OCI-LY3 (cell line): ENCODE data around the gene KLHL29.

Experiments
- H2AFZ ChIP-seq: fragments of 200-600, 300-600 bp; shearing (Covaris generic); 2 replicates; pipeline ENCODE4 v1.6.0; 2014; ENCODE audit warnings: antibody characterized with exemption, low read depth, low read length
- H3K27ac ChIP-seq: fragments of 200-600, 300-600 bp; sonication (generic); 2 replicates; pipeline ENCODE4 v1.5.1; 2014; ENCODE audit warnings: mild to moderate bottlenecking, low read length, moderate library complexity, mixed read lengths
- H3K27me3 ChIP-seq: fragments of 200-600, 300-600 bp; sonication (generic); 2 replicates; pipeline ENCODE4 v1.6.1; 2014; ENCODE audit warnings: low read depth, low read length, mixed read lengths
- H3K36me3 ChIP-seq: fragments of 200-600, 300-600 bp; sonication (generic); replicated peaks from 2 replicates; pipeline ENCODE3; 2014; ENCODE audit warnings: low read depth, low read length, mixed read lengths
- H3K4me1 ChIP-seq: fragments of 300-600, 200-600 bp; sonication (generic); 2 replicates; pipeline ENCODE4 v1.6.1; 2014; ENCODE audit warnings: low read length, mixed read lengths
- H3K4me2 ChIP-seq: fragments of 200-600, 300-600 bp; sonication (generic); 2 replicates; pipeline ENCODE4 v1.6.1; 2014; ENCODE audit warnings: low read length, mixed read lengths
- H3K4me3 ChIP-seq: fragments of 300-600, 200-600 bp; sonication (generic); 2 replicates; pipeline ENCODE4 v1.5.1; 2014; ENCODE audit warnings: antibody characterized with exemption, mild to moderate bottlenecking, low read length, moderate library complexity
- H3K79me2 ChIP-seq: fragments of 300-600, 200-600 bp; shearing (Covaris generic); 2 replicates; pipeline ENCODE4 v1.6.1; 2014; ENCODE audit warnings: mild to moderate bottlenecking, low read length, mixed read lengths
- H3K9ac ChIP-seq: fragments of 300-600, 200-600 bp; shearing (Covaris generic); 2 replicates; pipeline ENCODE4 v1.6.0; 2014; ENCODE audit warnings: mild to moderate bottlenecking, low read length, moderate library complexity
- H3K9me3 ChIP-seq: fragments of 200-600, 300-600 bp; shearing (Covaris generic); 2 replicates; pipeline ENCODE4 v1.6.1; 2014; ENCODE audit warnings: low read length, mixed read lengths; ENCODE audit not compliant: insufficient read depth
- H4K20me1 ChIP-seq: fragments of 200-600, 300-600 bp; sonication (generic); 2 replicates; pipeline ENCODE4 v1.6.1; 2016; ENCODE audit warnings: low read length, mixed read lengths; ENCODE audit not compliant: insufficient read depth
- CTCF ChIP-seq: fragments of 200-600, 300-600 bp; sonication (generic); IDR thresholded peaks from 2 replicates; pipeline ENCODE4 v1.5.1; 2014; ENCODE audit warnings: antibody characterized with exemption, low read length, low read depth
- EZH2phosphoT487 ChIP-seq: fragments of 200-600 bp; shearing (Covaris generic); IDR thresholded peaks from 2 replicates; pipeline ENCODE4 v1.6.1; 2018; ENCODE audit warnings: antibody characterized with exemption, mixed run types, low read depth

The KLHL29 gene

DNA sequence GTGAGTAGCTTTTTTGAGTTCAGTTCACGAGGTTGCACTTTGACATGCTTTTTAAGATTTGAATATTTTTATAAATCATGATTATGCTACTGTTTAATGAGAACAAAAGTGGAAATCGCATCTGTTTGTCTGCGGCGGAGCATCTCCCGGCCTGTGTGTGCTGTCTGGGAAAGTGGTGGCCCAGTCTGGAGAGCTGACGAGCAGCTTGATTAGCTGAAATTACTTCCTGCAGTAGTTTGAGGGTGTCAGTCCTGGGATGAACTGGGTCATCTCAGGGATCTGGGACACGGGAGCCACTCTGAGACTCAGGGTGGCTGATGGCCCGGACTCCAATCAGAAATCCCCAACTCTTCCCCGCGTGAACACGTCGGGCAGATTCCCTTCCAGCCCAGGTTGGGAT is 115.9 kb downstream of the KLHL29 start:
- TF ChIP-seq CTCF (no peak), EZH2phosphoT487 (no peak)
- H4K20me1 ChIP-seq: no peaks in the 10 kb centered on the region
- no peak overlapping the region for H3K27ac ChIP-seq
- H3K9me3 ChIP-seq: no peaks in the 10 kb centered on the region
- no peaks in the 10 kb centered on the region for H3K27me3 ChIP-seq
- no peak overlapping the region for H3K4me3 ChIP-seq
- H3K36me3 ChIP-seq: no peaks in the 10 kb centered on the region
- H3K79me2 ChIP-seq: no peaks in the 10 kb centered on the region
- H3K4me1 ChIP-seq: no peaks in the 10 kb centered on the region
- H2AFZ ChIP-seq: no peak overlapping the region
- no peak overlapping the region for H3K9ac ChIP-seq
- H3K4me2 ChIP-seq: no peak overlapping the region

DNA sequence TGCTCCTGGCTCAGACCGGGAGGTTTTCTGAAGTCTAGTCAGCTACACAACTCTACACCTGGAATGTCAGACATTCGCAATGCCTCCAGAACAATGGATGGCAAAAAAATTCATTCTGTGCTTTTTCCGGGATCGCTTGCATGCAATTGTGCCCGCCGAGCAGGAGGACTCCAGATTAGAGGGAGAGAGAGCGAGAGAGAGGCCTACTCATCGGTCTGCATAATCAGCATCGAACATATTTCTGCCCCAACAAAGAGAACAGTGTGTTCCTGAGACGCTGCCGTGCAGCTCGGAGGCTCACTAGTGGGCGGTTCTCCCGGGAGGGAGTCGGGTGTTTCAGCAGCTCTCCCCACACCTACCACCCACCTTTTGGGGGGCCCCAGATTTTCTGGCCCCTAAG is 117.1 kb downstream of the KLHL29 start:
- Histone ChIP-seq H3K9me3 (no peaks in the 10 kb centered on the region), H3K27me3 (no peaks in the 10 kb centered on the region), H3K36me3 (no peaks in the 10 kb centered on the region), H4K20me1 (no peaks in the 10 kb centered on the region), H3K4me1 (no peaks in the 10 kb centered on the region), H3K4me3 (no peak overlapping the region), H3K9ac (no peak overlapping the region), H3K4me2 (no peak overlapping the region), H3K79me2 (no peaks in the 10 kb centered on the region), H3K27ac (no peak overlapping the region), H2AFZ (no peak overlapping the region)
- no peak for TF ChIP-seq EZH2phosphoT487
- TF ChIP-seq CTCF: no peak

- no peak overlapping the region for H3K9ac ChIP-seq
- no peak overlapping the region for H3K4me3 ChIP-seq
- no peaks in the 10 kb centered on the region for H3K9me3 ChIP-seq
- no peaks in the 10 kb centered on the region for H3K36me3 ChIP-seq
- no peak overlapping the region for H3K4me2 ChIP-seq
- H3K27me3 ChIP-seq: no peaks in the 10 kb centered on the region
- H3K79me2 ChIP-seq: no peaks in the 10 kb centered on the region
- H4K20me1 ChIP-seq: no peaks in the 10 kb centered on the region
- no peak overlapping the region for H3K27ac ChIP-seq
- no peak overlapping the region for H2AFZ ChIP-seq
- TF ChIP-seq EZH2phosphoT487 (no peak), CTCF (no peak)
- no peaks in the 10 kb centered on the region for H3K4me1 ChIP-seq
These were observed 118.1 kb downstream of the KLHL29 start for GRCh38 chr2:23503097-23503496.

- no peaks in the 10 kb centered on the region for H3K9me3 ChIP-seq
- no peaks in the 10 kb centered on the region for H3K4me1 ChIP-seq
- no peaks in the 10 kb centered on the region for H3K27me3 ChIP-seq
- no peak overlapping the region for H3K4me3 ChIP-seq
- no peaks in the 10 kb centered on the region for H4K20me1 ChIP-seq
- no peaks in the 10 kb centered on the region for H3K79me2 ChIP-seq
- no peak overlapping the region for H2AFZ ChIP-seq
- no peak overlapping the region for H3K4me2 ChIP-seq
- no peak for TF ChIP-seq CTCF
- TF ChIP-seq EZH2phosphoT487: no peak
- H3K27ac ChIP-seq: no peak overlapping the region
- no peaks in the 10 kb centered on the region for H3K36me3 ChIP-seq
- H3K9ac ChIP-seq: no peak overlapping the region
These were observed 118.7 kb downstream of the KLHL29 start for GRCh38 chr2:23503682-23504081.
